Measurements from ENCODE around the gene TMC4.

Gene TMC4

GRCh38 chr19:54155694-54156093 is 17.3 kb downstream of the TMC4 start:
- no peak for DNase-seq

GRCh38 chr19:54154603-54155345 is 18.2 kb downstream of the TMC4 start:
- DNase-seq, result no peak

- no peak for DNase-seq
Measured at GRCh38 chr19:54153731-54154326, 19.1 kb downstream of the TMC4 start.

- no peak for DNase-seq
Measured at GRCh38 chr19:54152878-54153524, 20.0 kb downstream of the TMC4 start.

GRCh38 chr19:54152267-54152666 is 20.7 kb downstream of the TMC4 start:
- no peak for DNase-seq

GRCh38 chr19:54151362-54152035 is 21.5 kb downstream of the TMC4 start:
- no peak for DNase-seq

GRCh38 chr19:54149021-54149812 is 23.7 kb downstream of the TMC4 start:
- no peak for DNase-seq

GRCh38 chr19:54148158-54148557 is 24.8 kb downstream of the TMC4 start:
- DNase-seq, result no peak

- DNase-seq, result no peak
Measured at GRCh38 chr19:54147676-54148075, 25.3 kb downstream of the TMC4 start.

GRCh38 chr19:54145541-54146158 is 27.3 kb downstream of the TMC4 start:
- no peak for DNase-seq

- no peak for DNase-seq
Measured at GRCh38 chr19:54142166-54142780, 30.7 kb downstream of the TMC4 start.

GRCh38 chr19:54141356-54141755 is 31.6 kb downstream of the TMC4 start:
- DNase-seq, result no peak

- no peak for DNase-seq
Measured at GRCh38 chr19:54138489-54139256, 34.3 kb downstream of the TMC4 start.

- DNase-seq, result no peak
Measured at GRCh38 chr19:54137699-54138488, 35.1 kb downstream of the TMC4 start, which contains the start of gene CNOT3. TSS of gene CNOT3 (plus strand) at chr19:54137762. CDS start at chr19:54142979, 5,217 bp downstream.

GRCh38 chr19:54136864-54137698 is 35.9 kb downstream of the TMC4 start:
- DNase-seq, result peak; percentile 92

GRCh38 chr19:54136086-54136863 is 36.7 kb downstream of the TMC4 start:
- no peak for DNase-seq

- DNase-seq, result no peak
Measured at GRCh38 chr19:54133957-54134590, 38.9 kb downstream of the TMC4 start.
